ENCODE measurements around the gene RBMY1F. TPM values are rescaled to one million over a fixed set of nuclear protein-coding genes. Genes with fewer than 3 reads are reported as not detected.
"Not testable (repeated sequence)": the region's sequence is repeated elsewhere in the genome, so short reads cannot be mapped to it uniquely, and the experiment has no call there.

The RBMY1F gene
- not detected for total RNA-seq

DNA sequence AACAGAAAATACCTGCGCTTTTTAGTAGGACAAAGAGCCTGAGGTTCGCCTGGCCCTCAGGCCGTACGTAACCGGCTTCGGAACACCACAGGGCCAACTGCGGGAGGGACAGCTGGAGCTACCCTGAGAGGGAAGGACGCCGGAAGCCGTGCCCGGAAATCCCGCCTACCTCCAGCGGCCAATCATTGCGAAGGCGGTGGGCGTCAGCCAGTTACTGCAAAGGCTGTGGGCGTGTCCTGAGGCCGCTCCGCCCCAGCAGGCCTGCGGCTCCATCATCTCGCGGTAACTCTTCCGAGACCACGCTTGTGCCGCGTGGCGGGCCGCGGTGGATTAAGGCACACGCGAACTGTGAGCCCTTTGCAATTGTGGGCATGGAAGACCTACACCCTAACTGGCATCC, at the start of gene RBMY1F:
Gene RBMY1F (minus strand): TSS at position 101 of the 400 bp plus-strand sequence. CDS start 1,954 bp downstream, outside the sequence.
- H3K4me1 Mint-ChIP-seq (ENCODE audit: low read depth); DNase-seq; ATAC-seq; H3K27ac Mint-ChIP-seq; H3K4me3 Mint-ChIP-seq; POLR2A ChIA-PET; intact Hi-C loops (cut with micrococcal nuclease); CTCF ChIA-PET; H3K36me3 Mint-ChIP-seq (ENCODE audit: low read depth); H3K9me3 Mint-ChIP-seq; H3K27me3 Mint-ChIP-seq: not testable (repeated sequence)

GRCh38 chrY:22151144-22151543, 31.6 kb downstream of the RBMY1F start:
- H3K27me3 Mint-ChIP-seq; H3K36me3 Mint-ChIP-seq (ENCODE audit: low read depth); H3K4me3 Mint-ChIP-seq; POLR2A ChIA-PET; intact Hi-C loops (cut with micrococcal nuclease); ATAC-seq; DNase-seq; CTCF ChIA-PET; H3K9me3 Mint-ChIP-seq; H3K27ac Mint-ChIP-seq; H3K4me1 Mint-ChIP-seq (ENCODE audit: low read depth): not testable (repeated sequence)

GRCh38 chrY:22141011-22141695, 41.6 kb downstream of the RBMY1F start:
- DNase-seq; H3K36me3 Mint-ChIP-seq (ENCODE audit: low read depth); intact Hi-C loops (cut with micrococcal nuclease); CTCF ChIA-PET; H3K4me3 Mint-ChIP-seq; H3K9me3 Mint-ChIP-seq; H3K27me3 Mint-ChIP-seq; H3K27ac Mint-ChIP-seq; POLR2A ChIA-PET; H3K4me1 Mint-ChIP-seq (ENCODE audit: low read depth); ATAC-seq: not testable (repeated sequence)

- H3K4me3 Mint-ChIP-seq; H3K27me3 Mint-ChIP-seq; intact Hi-C loops (cut with micrococcal nuclease); CTCF ChIA-PET; H3K9me3 Mint-ChIP-seq; H3K4me1 Mint-ChIP-seq (ENCODE audit: low read depth); POLR2A ChIA-PET; DNase-seq; ATAC-seq; H3K27ac Mint-ChIP-seq; H3K36me3 Mint-ChIP-seq (ENCODE audit: low read depth): not testable (repeated sequence)
These were observed 48.0 kb downstream of the RBMY1F start for GRCh38 chrY:22134719-22135118.

DNA sequence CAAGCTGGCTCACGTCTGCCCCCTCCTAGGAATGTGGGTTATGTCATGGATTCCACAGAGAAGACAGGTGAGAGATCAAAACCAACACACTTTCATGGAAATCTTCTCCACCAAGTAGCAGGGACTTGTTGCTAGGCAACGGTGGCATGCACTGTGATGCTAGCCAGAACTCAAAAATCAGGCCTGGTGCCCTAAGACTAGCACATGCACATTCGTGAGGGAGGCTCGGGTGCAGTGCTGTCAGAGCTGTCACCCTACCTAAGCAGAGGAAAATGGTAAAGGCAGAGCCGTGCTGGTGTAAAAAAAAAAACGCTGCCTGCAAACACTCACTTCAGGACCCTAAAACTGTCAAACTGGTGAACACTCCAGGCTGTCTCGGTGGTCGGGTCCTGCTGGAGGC, 52.2 kb downstream of the RBMY1F start:
- CTCF ChIA-PET; H3K27ac Mint-ChIP-seq; H3K27me3 Mint-ChIP-seq; intact Hi-C loops (cut with micrococcal nuclease); POLR2A ChIA-PET; H3K4me1 Mint-ChIP-seq (ENCODE audit: low read depth); H3K9me3 Mint-ChIP-seq; ATAC-seq; H3K36me3 Mint-ChIP-seq (ENCODE audit: low read depth); H3K4me3 Mint-ChIP-seq; DNase-seq: not testable (repeated sequence)

Other genes starting within 250 kb of the RBMY1F start
- not detected for gene RBMY1J, start 220.5 kb upstream of the RBMY1F start, total RNA-seq